HCT116 (cell line): ENCODE measurements around the gene RGL2. TPM values are rescaled to one million over a fixed set of nuclear protein-coding genes. Genes with fewer than 3 reads are reported as not detected.
A peak's percentile ranks its signal among the peaks of the same experiment; 100 is the strongest.

Source experiments
- ATAC-seq: fragments of 200-7000 bp; cut with Tn5 transposase; 2 replicates; pipeline ENCODE4 v1.9.1; 2020; ENCODE audit warnings: mild to moderate bottlenecking, moderate library complexity
- BruUV-seq: library from RNA; stranded (reverse); fragments of 400-500 nt; replicated peaks from 2 replicates; lab custom pipeline; 2021; lab: Mats Ljungman, UMichigan
- CTCF ChIA-PET: fragments of 300-600 bp; sonication (Branson Sonifier 250); formaldehyde crosslinking; loops from one replicate; lab custom pipeline; 2021; ENCODE audit warnings: antibody characterized with exemption; lab: Charles Lee
- POLR2A ChIA-PET: fragments of 300-600, 350-600 bp; sonication (Branson Sonifier 250); formaldehyde crosslinking; loops from one replicate; lab custom pipeline; 2021; ENCODE audit warnings: antibody characterized with exemption; lab: Charles Lee
- RAD21 ChIA-PET, 2 experiments: fragments of 300-600 bp; sonication (Branson Sonifier 250); formaldehyde crosslinking; loops; one replicate each; lab custom pipeline; 2023; ENCODE audit warnings: low total read pairs in 2 of 2; ENCODE audit not compliant: uncharacterized antibody in 2 of 2, unreplicated experiment in 2 of 2, low non-redundant PET in 1 of 2; lab: Charles Lee
- DNase-seq: peaks from one replicate; pipeline ENCODE4 v3.0.0-alpha.2; 2010; ENCODE audit warnings: low read depth, low spot score
- H2AFZ ChIP-seq: fragments of 200-600 bp; shearing (Covaris generic), sonication (generic); 2 replicates; pipeline ENCODE4 v1.6.1; 2017; ENCODE audit warnings: low read depth, mixed run types, mixed read lengths, antibody characterized with exemption, low read length; ENCODE audit not compliant: poor library complexity, severe bottlenecking
- H3K27ac ChIP-seq: 2 replicates; pipeline ENCODE4 v1.5.1; 2012; ENCODE audit warnings: low read depth, low read length
- H3K27me3 ChIP-seq: fragments of 200-600 bp; sonication (generic); 2 replicates; pipeline ENCODE4 v1.6.1; 2016; ENCODE audit warnings: mixed run types, low read length, mixed read lengths; ENCODE audit not compliant: insufficient read depth
- H3K36me3 ChIP-seq, 2 experiments: fragments of 200-500 bp in 1 of 2; fragments of 200-600 bp in 1 of 2; sonication (Bioruptor generic) in 1 of 2; sonication (generic) in 1 of 2; 2 replicates each; pipeline versions ENCODE4 v1.5.1 to v1.6.1; 2014 to 2016; ENCODE audit warnings: low read length in 2 of 2, inconsistent platforms in 1 of 2, mixed read lengths in 1 of 2, mixed run types in 1 of 2; ENCODE audit not compliant: insufficient read depth in 2 of 2, control insufficient read depth in 1 of 2
- H3K4me1 ChIP-seq, 2 experiments: fragments of 200-600 bp in 1 of 2; sonication (generic) in 1 of 2; 2 replicates each; pipeline versions ENCODE4 v1.5.1 to v1.6.1; 2012 to 2017; ENCODE audit warnings: low read length in 2 of 2, inconsistent platforms in 1 of 2, mild to moderate bottlenecking in 1 of 2, mixed read lengths in 1 of 2, mixed run types in 1 of 2, moderate library complexity in 1 of 2; ENCODE audit not compliant: insufficient read depth in 2 of 2, control insufficient read depth in 1 of 2
- H3K4me2 ChIP-seq: fragments of 200-600 bp; sonication (generic); 2 replicates; pipeline ENCODE4 v1.6.1; 2017; ENCODE audit warnings: mixed run types, low read length, mixed read lengths
- H3K4me3 ChIP-seq, 2 experiments: fragments of 200-600 bp in 1 of 2; sonication (generic) in 1 of 2; replicated peaks in 1 of 2; 2 replicates each; pipeline ENCODE4 v1.5.1; 2011 to 2016; ENCODE audit warnings: low read length in 2 of 2, control low read depth in 1 of 2, low read depth in 1 of 2, mild to moderate bottlenecking in 1 of 2, mixed read lengths in 1 of 2, mixed run types in 1 of 2
- H3K79me2 ChIP-seq: fragments of 200-600 bp; sonication (generic); 2 replicates; pipeline ENCODE4 v1.6.1; 2017; ENCODE audit warnings: mild to moderate bottlenecking, mixed run types, low read length, moderate library complexity, mixed read lengths; ENCODE audit not compliant: insufficient read depth
- H3K9ac ChIP-seq: fragments of 200-600 bp; sonication (generic); 2 replicates; pipeline ENCODE4 v1.6.1; 2016; ENCODE audit warnings: low read length, mixed read lengths
- H3K9me2 ChIP-seq: fragments of 200-600 bp; sonication (generic), shearing (Covaris generic); 2 replicates; pipeline ENCODE4 v1.6.1; 2017; ENCODE audit warnings: mixed run types, mild to moderate bottlenecking, moderate library complexity; ENCODE audit not compliant: insufficient read depth
- H3K9me3 ChIP-seq, 2 experiments: fragments of 200-500 bp in 1 of 2; fragments of 200-600 bp in 1 of 2; sonication (Bioruptor generic) in 1 of 2; sonication (generic) in 1 of 2; 2 replicates each; pipeline ENCODE4 v1.6.1; 2014 to 2017; ENCODE audit warnings: low read length in 2 of 2, mixed read lengths in 2 of 2, inconsistent platforms in 1 of 2, low read depth in 1 of 2, mild to moderate bottlenecking in 1 of 2, mixed run types in 1 of 2, moderate library complexity in 1 of 2; ENCODE audit not compliant: control insufficient read depth in 1 of 2, insufficient read depth in 1 of 2
- H4K20me1 ChIP-seq: fragments of 200-600 bp; sonication (generic), shearing (Covaris generic); 2 replicates; pipeline ENCODE4 v1.6.1; 2017; ENCODE audit warnings: mixed run types, mild to moderate bottlenecking, moderate library complexity; ENCODE audit not compliant: insufficient read depth
- ELF1 ChIP-seq: IDR thresholded peaks from 2 replicates; pipeline ENCODE4 v1.6.1; 2012; ENCODE audit warnings: low read depth, borderline replicate concordance
- EZH2phosphoT487 ChIP-seq: fragments of 200-600 bp; IDR thresholded peaks from 2 replicates; pipeline ENCODE4 v1.6.1; 2018; ENCODE audit warnings: antibody characterized with exemption, borderline replicate concordance
- POLR2AphosphoS5 ChIP-seq: IDR thresholded peaks from 2 replicates; pipeline ENCODE4 v1.6.1; 2011; ENCODE audit warnings: mild to moderate bottlenecking, low read depth, low read length, moderate library complexity
- SIN3A ChIP-seq: IDR thresholded peaks from 2 replicates; pipeline ENCODE4 v1.6.1; 2012; ENCODE audit warnings: low read depth
- SP1 ChIP-seq: IDR thresholded peaks from 2 replicates; pipeline ENCODE4 v1.6.1; 2012; ENCODE audit warnings: low read depth
- SRF ChIP-seq: IDR thresholded peaks from 2 replicates; pipeline ENCODE4 v1.6.1; 2012; ENCODE audit warnings: low read depth
- TCF7L2 ChIP-seq: IDR thresholded peaks from 2 replicates; pipeline ENCODE4 v1.7.0; 2011; ENCODE audit warnings: borderline replicate concordance, inconsistent platforms; ENCODE audit not compliant: insufficient read depth, insufficient read length; ENCODE audit errors: extremely low read depth
- ZFX ChIP-seq: fragments of 450-650 bp; IDR thresholded peaks from 2 replicates; pipeline ENCODE4 v1.6.1; 2017
- intact Hi-C: fragments of 100-400 bp; cut with micrococcal nuclease; formaldehyde crosslinking; loops from 2 replicates; pipeline ENCODE4 v1.10.0; 2022
- total RNA-seq: library from RNA; stranded (reverse); gene quantifications from one replicate; pipeline ENCODE4 v1.2.1, GENCODE V29; 2021; ENCODE audit not compliant: unreplicated experiment

RGL2 gene
- total RNA-seq, 1 experiment from 2014 or later, result 53.4 TPM

DNA sequence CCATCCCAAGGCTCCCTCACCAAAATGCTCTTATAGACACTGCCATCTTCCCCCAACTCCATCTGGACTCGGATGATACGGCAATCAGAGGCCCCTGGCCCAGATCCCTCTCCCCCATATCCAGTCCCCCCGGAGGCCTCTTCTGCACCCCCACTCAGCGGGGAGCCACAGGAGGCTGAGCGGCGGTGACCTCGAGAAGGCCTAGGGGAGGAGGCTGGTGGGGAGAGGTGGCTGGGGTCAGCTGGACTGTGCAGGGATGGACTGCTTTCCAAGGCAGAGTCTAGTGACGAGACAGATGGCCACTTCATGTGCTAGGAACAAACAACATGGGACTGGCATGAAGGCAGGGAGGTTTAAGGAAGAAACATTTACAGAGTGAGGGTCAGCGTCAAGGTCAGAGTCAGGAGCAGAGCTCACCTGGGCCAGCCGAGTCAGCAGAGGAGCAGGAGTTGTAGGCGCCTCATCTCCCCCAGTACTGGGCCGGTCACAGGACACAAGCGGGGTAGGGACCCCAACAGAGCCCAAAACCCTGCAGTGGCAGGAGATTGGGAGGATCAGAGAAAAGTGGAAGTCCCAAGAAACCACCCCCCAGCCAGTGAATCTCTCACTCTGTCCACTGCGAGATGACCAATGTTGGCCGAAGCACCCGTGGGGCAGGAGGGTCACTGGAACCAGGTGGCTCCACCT, 5.6 kb downstream of the RGL2 start:
- H3K36me3 ChIP-seq, result peaks cover 11 to 12% of the 10 kb centered on the region in 2 experiments; a peak in 3 of 4 replicates
- H3K27ac ChIP-seq, result no peak overlapping the region
- no peak overlapping the region for H3K9ac ChIP-seq
- no peak overlapping the region for H2AFZ ChIP-seq
- BruUV-seq, result no TSS peak
- no peaks in the 10 kb centered on the region for H3K9me3 ChIP-seq
- peaks cover 12 to 25% of the 10 kb centered on the region in 2 experiments for H3K4me1 ChIP-seq
- CTCF ChIA-PET, result no interaction called here
- peak; percentile 6; the same call in 1 of the 2 replicates for TF ChIP-seq POLR2AphosphoS5
- no peak for TF ChIP-seq EZH2phosphoT487
- TF ChIP-seq SP1, result no peak
- TF ChIP-seq, all 23 proteins: peak for 1
- Histone ChIP-seq H3K27me3 (no peaks in the 10 kb centered on the region), H3K79me2 (peaks cover 36% of the 10 kb centered on the region), H3K4me2 (no peak overlapping the region), H3K9me2 (no peaks in the 10 kb centered on the region), H4K20me1 (no peaks in the 10 kb centered on the region), H3K4me3 (no peak overlapping the region)
- ChIA-PET RAD21 (no interaction called here), POLR2A (no interaction called here)
- DNase-seq (no peak), ATAC-seq (no peak)
- intact Hi-C loops, result no loop called here

DNA sequence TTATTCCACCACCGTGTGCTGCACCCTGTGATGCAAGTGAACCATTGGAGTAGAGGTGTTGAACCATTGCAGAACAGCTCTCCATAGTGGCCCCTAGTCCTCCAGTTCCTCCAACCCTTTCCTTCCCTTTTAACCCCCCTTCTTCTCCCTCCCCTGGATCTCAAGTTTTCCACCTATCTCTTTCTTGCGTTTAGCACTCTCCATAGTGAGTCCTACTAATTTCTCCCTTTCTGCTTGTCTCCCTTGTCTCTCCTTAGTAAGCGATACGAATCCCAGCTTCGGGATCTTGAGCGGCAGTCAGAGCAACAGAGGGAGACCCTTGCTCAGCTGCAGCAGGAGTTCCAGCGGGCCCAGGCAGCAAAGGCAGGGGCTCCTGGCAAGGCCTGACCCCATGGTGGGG, 8.3 kb downstream of the RGL2 start:
- Histone ChIP-seq H3K9me2 (no peaks in the 10 kb centered on the region), H3K27me3 (no peaks in the 10 kb centered on the region), H3K9me3 (no peaks in the 10 kb centered on the region), H3K79me2 (peaks cover 53% of the 10 kb centered on the region)
- RAD21 ChIA-PET, result interaction anchor here in 1 of 2 experiments (0.5 kb wide), 1 partner anchor 43 kb away, joined by 4 read pairs; no protein-coding TSS in a partner anchor
- intact Hi-C loops, result no loop called here
- no peak for DNase-seq
- TF ChIP-seq ZFX, result no peak
- TF ChIP-seq TCF7L2, result no peak
- no peak for TF ChIP-seq EZH2phosphoT487
- TF ChIP-seq ELF1, result no peak
- no peak for TF ChIP-seq SIN3A
- no peak for TF ChIP-seq SRF
- TF ChIP-seq, all 23 proteins: peak for 0
- H3K4me2 ChIP-seq, result peak overlapping the region; percentile 96
- H2AFZ ChIP-seq, result no peak overlapping the region
- POLR2A ChIA-PET, result interaction anchor here (1.4 kb wide), 1 partner anchor 9 kb away, joined by 4 read pairs; the partner anchor contains the start of gene RGL2
- peaks cover 19 to 26% of the 10 kb centered on the region in 2 experiments; a peak in 3 of 4 replicates for H3K36me3 ChIP-seq
- CTCF ChIA-PET, result no interaction called here
- no peak for ATAC-seq
- H4K20me1 ChIP-seq, result no peaks in the 10 kb centered on the region
- H3K9ac ChIP-seq, result peak overlapping the region; percentile 90
- H3K27ac ChIP-seq, result peak overlapping the region; percentile 67
- no TSS peak for BruUV-seq
- peaks cover 10 to 15% of the 10 kb centered on the region in 2 experiments for H3K4me1 ChIP-seq
- peak overlapping the region; percentile 97 for H3K4me3 ChIP-seq
